Hepatocyte (in vitro differentiated cells): ENCODE data around the gene SUCNR1. TPM values are rescaled to one million over a fixed set of nuclear protein-coding genes. Genes with fewer than 3 reads are reported as not detected.

Source experiments
- DNase-seq: peaks from one replicate; pipeline ENCODE4 v3.0.0-alpha.2; 2016; ENCODE audit warnings: low spot score
- H2AFZ ChIP-seq: fragments of 200-600 bp; sonication (generic); 2 replicates; pipeline ENCODE4 v1.6.0; 2016; ENCODE audit warnings: antibody characterized with exemption, mild to moderate bottlenecking
- H3K27ac ChIP-seq: fragments of 200-600 bp; sonication (generic); 2 replicates; pipeline ENCODE4 v1.5.1; 2016; ENCODE audit warnings: mild to moderate bottlenecking
- H3K27me3 ChIP-seq: fragments of 200-600 bp; sonication (generic); 2 replicates; pipeline ENCODE4 v1.6.1; 2016
- H3K36me3 ChIP-seq: fragments of 200-600 bp; sonication (generic); replicated peaks from 2 replicates; pipeline ENCODE4 v1.5.1; 2016; ENCODE audit warnings: low read depth; ENCODE audit not compliant: insufficient read depth
- H3K4me1 ChIP-seq: fragments of 200-600 bp; sonication (generic); 2 replicates; pipeline ENCODE4 v1.5.1; 2016; ENCODE audit warnings: mild to moderate bottlenecking, moderate library complexity; ENCODE audit not compliant: insufficient read depth
- H3K4me2 ChIP-seq: fragments of 200-600 bp; sonication (generic); 2 replicates; pipeline ENCODE4 v1.6.0; 2016
- H3K4me3 ChIP-seq: fragments of 200-600 bp; sonication (generic); 2 replicates; pipeline ENCODE4 v1.5.1; 2016; ENCODE audit warnings: mild to moderate bottlenecking
- H3K79me2 ChIP-seq: fragments of 200-600 bp; sonication (generic); 2 replicates; pipeline ENCODE4 v1.6.0; 2017; ENCODE audit warnings: mild to moderate bottlenecking
- H3K9me2 ChIP-seq: fragments of 200-600 bp; sonication (generic); replicated peaks from 2 replicates; pipeline ENCODE4 v1.6.0; 2017; ENCODE audit warnings: mild to moderate bottlenecking; ENCODE audit not compliant: insufficient read depth
- H3K9me3 ChIP-seq: fragments of 200-600 bp; sonication (generic); 2 replicates; pipeline ENCODE4 v1.5.1; 2016; ENCODE audit warnings: low read depth, mild to moderate bottlenecking
- H4K20me1 ChIP-seq: fragments of 200-600 bp; sonication (generic); 2 replicates; pipeline ENCODE4 v1.6.0; 2016; ENCODE audit warnings: mild to moderate bottlenecking; ENCODE audit not compliant: insufficient read depth, poor library complexity, severe bottlenecking
- CTCF ChIP-seq: fragments of 200-600 bp; sonication (generic); IDR thresholded peaks from 2 replicates; pipeline ENCODE4 v1.5.1; 2016; ENCODE audit warnings: antibody characterized with exemption, mild to moderate bottlenecking; ENCODE audit not compliant: poor library complexity
- EZH2 ChIP-seq: fragments of 200-600 bp; sonication (generic); IDR thresholded peaks from 2 replicates; pipeline ENCODE4 v1.6.1; 2016; ENCODE audit warnings: antibody characterized with exemption, mild to moderate bottlenecking, borderline replicate concordance
- EZH2phosphoT487 ChIP-seq: fragments of 200-600 bp; sonication (generic); IDR thresholded peaks from one replicate; pipeline ENCODE4 v1.6.1; 2018; ENCODE audit warnings: antibody characterized with exemption, mild to moderate bottlenecking, low read depth, moderate library complexity; ENCODE audit not compliant: unreplicated experiment, severe bottlenecking
- WGBS: methylation state at CpG from one replicate; pipeline ENCODE4 v1.1.6; 2016; ENCODE audit warnings: low lambda C conversion rate; ENCODE audit errors: missing lambda C conversion rate; 5-methylcytosine and 5-hydroxymethylcytosine counted together
- polyA plus RNA-seq: library from polyadenylated mRNA; unstranded; fragments of >200 nt; fragmentation: Nextera tagmentation; extraction: Ambion mirVana; gene quantifications from 2 replicates; pipeline ENCODE4 v1.2.1, GENCODE V29; 2016
- total RNA-seq: library from RNA; depleted of rRNA; stranded (reverse); fragments of >200 nt; gene quantifications from 2 replicates; pipeline ENCODE4 v1.2.3, GENCODE V29; 2014

Gene SUCNR1
- total and polyA plus RNA-seq, 2 experiments from 2014 or later = 0.40 to 0.80 TPM

- Histone ChIP-seq H3K4me3 (no peak overlapping the region), H3K4me2 (no peak overlapping the region), H3K27me3 (no peaks in the 10 kb centered on the region), H3K36me3 (no peaks in the 10 kb centered on the region), H3K9me3 (no peaks in the 10 kb centered on the region), H3K4me1 (no peaks in the 10 kb centered on the region), H3K79me2 (no peaks in the 10 kb centered on the region), H3K9me2 (no peaks in the 10 kb centered on the region), H3K27ac (no peak overlapping the region), H4K20me1 (no peaks in the 10 kb centered on the region), H2AFZ (no peak overlapping the region)
- 80% methylated on average over 3 of the region's 3 CpGs for WGBS
- TF ChIP-seq EZH2phosphoT487 (no peak), EZH2 (no peak), CTCF (no peak)
- DNase-seq = no peak
These were observed 17.3 kb upstream of the SUCNR1 start for GRCh38 chr3:151856118-151856517.

- TF ChIP-seq EZH2 (no peak), CTCF (no peak), EZH2phosphoT487 (no peak)
- H3K27ac ChIP-seq = no peak overlapping the region
- no peaks in the 10 kb centered on the region for H3K4me1 ChIP-seq
- WGBS = 96% methylated on average over 2 of the region's 2 CpGs
- H3K36me3 ChIP-seq = no peaks in the 10 kb centered on the region
- H3K9me2 ChIP-seq = no peaks in the 10 kb centered on the region
- no peak overlapping the region for H3K4me3 ChIP-seq
- DNase-seq = no peak
- H3K27me3 ChIP-seq = no peaks in the 10 kb centered on the region
- H3K4me2 ChIP-seq = no peak overlapping the region
- no peak overlapping the region for H2AFZ ChIP-seq
- no peaks in the 10 kb centered on the region for H3K9me3 ChIP-seq
- H3K79me2 ChIP-seq = no peaks in the 10 kb centered on the region
- H4K20me1 ChIP-seq = no peaks in the 10 kb centered on the region
These were observed 16.8 kb upstream of the SUCNR1 start for GRCh38 chr3:151856641-151857040.

DNA sequence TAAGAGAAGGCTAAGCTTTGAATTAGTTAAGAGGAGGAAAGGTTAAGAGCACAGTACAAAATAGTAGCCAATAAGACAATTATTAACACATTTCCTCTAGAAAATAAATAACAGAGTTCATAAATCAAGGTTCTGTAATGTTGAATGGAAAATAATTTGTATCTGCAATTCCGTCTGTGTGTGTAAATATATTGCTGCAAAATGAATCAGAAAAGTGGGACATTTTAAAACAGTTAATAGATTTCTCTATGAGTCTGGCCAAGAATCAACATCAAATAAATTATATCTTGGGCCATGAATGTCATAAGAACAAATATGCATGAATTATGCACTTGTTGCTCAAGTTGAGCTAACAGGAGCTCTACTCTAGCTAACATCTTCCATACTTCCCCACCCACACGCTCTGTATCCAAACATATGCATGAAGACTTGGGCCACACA, 14.2 kb upstream of the SUCNR1 start:
- H4K20me1 ChIP-seq = no peaks in the 10 kb centered on the region
- no peaks in the 10 kb centered on the region for H3K27me3 ChIP-seq
- H3K36me3 ChIP-seq = no peaks in the 10 kb centered on the region
- H3K79me2 ChIP-seq = no peaks in the 10 kb centered on the region
- H3K4me1 ChIP-seq = peaks cover 3% of the 10 kb centered on the region
- 84% methylated on average over 2 of the region's 2 CpGs for WGBS
- no peaks in the 10 kb centered on the region for H3K9me2 ChIP-seq
- H2AFZ ChIP-seq = no peak overlapping the region
- TF ChIP-seq CTCF (no peak), EZH2phosphoT487 (no peak), EZH2 (no peak)
- H3K4me3 ChIP-seq = no peak overlapping the region
- no peak overlapping the region for H3K4me2 ChIP-seq
- H3K27ac ChIP-seq = no peak overlapping the region
- no peak for DNase-seq
- H3K9me3 ChIP-seq = no peaks in the 10 kb centered on the region

DNA sequence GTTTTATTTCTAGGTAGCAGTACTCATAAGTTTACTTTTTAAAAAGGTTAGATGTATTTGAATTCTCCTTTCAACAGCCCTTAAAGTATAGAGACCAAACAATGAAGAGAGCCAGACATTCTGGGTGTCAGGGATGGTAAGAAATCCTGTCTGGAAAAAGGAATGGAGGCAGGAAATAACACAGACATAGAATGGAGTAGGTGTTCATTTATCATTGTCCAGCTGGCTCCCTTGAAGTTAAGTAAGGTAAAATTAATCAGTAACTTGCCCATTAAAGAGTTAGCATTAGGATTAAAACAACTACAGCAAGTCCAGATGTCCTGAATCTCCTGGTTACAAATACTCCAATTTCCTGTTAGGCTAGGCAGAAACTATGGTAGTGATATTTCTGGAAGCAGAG, 13.5 kb upstream of the SUCNR1 start:
- Histone ChIP-seq H3K79me2 (no peaks in the 10 kb centered on the region), H3K9me2 (no peaks in the 10 kb centered on the region), H3K27ac (no peak overlapping the region), H3K4me2 (no peak overlapping the region), H4K20me1 (no peaks in the 10 kb centered on the region), H3K36me3 (no peaks in the 10 kb centered on the region), H3K9me3 (no peaks in the 10 kb centered on the region), H2AFZ (no peak overlapping the region), H3K4me1 (peaks cover 7% of the 10 kb centered on the region), H3K27me3 (no peaks in the 10 kb centered on the region), H3K4me3 (no peak overlapping the region)
- no peak for DNase-seq
- TF ChIP-seq CTCF = no peak
- no peak for TF ChIP-seq EZH2
- no peak for TF ChIP-seq EZH2phosphoT487
